H1 (cell line): Measurements from ENCODE around the gene EFCAB6.

ENCODE experiments used
- RAD21 ChIP-seq, 2 experiments: IDR thresholded peaks in 1 of 2; conservative IDR thresholded peaks in 1 of 2; 2 replicates each; pipeline ENCODE4 v1.6.1; 2011; ENCODE audit warnings: low read depth in 2 of 2, low read length in 2 of 2, improper control_type of control experiment in 1 of 2, inconsistent platforms in 1 of 2, mild to moderate bottlenecking in 1 of 2, moderate library complexity in 1 of 2
- TF ChIP-seq, protein P1 (sequence below), 3 experiments: IDR thresholded peaks; 1 replicate in 2 of 3; 2 replicates in 1 of 3; pipeline versions ENCODE4 v1.5.1 to v1.6.1; 2011; ENCODE audit warnings: low read length in 3 of 3, mild to moderate bottlenecking in 3 of 3, inconsistent platforms in 2 of 3, low read depth in 1 of 3, moderate library complexity in 1 of 3; ENCODE audit not compliant: insufficient read depth in 1 of 3; ENCODE audit errors: control extremely low read depth in 1 of 3

DNA sequence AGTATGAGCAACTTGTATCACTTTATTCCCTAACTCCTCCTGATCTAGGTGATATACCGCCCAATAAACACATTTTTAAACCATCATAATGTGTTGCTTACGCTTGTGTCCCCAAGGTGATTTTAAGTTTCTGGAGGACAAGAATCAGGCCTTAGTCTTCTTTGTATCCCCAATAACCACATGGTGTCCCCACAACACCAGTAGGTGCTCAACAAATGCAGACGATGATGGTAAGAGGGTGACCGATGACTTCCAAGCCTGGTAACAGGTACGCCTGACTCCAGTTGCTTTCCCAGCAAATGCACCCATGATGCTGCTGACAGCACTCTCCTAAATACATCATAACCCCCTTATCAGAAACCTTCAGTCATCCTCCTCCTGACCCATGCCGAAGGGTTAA lies 64.2 kb downstream of the EFCAB6 start:
- TF ChIP-seq, protein P1, sequence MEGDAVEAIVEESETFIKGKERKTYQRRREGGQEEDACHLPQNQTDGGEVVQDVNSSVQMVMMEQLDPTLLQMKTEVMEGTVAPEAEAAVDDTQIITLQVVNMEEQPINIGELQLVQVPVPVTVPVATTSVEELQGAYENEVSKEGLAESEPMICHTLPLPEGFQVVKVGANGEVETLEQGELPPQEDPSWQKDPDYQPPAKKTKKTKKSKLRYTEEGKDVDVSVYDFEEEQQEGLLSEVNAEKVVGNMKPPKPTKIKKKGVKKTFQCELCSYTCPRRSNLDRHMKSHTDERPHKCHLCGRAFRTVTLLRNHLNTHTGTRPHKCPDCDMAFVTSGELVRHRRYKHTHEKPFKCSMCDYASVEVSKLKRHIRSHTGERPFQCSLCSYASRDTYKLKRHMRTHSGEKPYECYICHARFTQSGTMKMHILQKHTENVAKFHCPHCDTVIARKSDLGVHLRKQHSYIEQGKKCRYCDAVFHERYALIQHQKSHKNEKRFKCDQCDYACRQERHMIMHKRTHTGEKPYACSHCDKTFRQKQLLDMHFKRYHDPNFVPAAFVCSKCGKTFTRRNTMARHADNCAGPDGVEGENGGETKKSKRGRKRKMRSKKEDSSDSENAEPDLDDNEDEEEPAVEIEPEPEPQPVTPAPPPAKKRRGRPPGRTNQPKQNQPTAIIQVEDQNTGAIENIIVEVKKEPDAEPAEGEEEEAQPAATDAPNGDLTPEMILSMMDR (IDR thresholded peaks at IDR 0.05; ENCODE audit: control extremely low read depth in 1 of 3, insufficient read depth in 1 of 3, low read depth in 1 of 3, low read length in 3 of 3): peak in 2 of 3 experiments; percentile 28 to 41; a peak in 3 of 4 replicates
- peak; percentile 64 to 72 for TF ChIP-seq RAD21 (IDR thresholded peaks at IDR 0.05 in 1 of 2, conservative IDR thresholded peaks at IDR 0.05 in 1 of 2; ENCODE audit: low read depth in 2 of 2, low read length in 2 of 2)
